Peyer's patch (tissue), 4 donors: Measurements from ENCODE around the gene PIANP. TPM values are rescaled to one million over a fixed set of nuclear protein-coding genes. Genes with fewer than 3 reads are reported as not detected.
A peak's percentile ranks its signal among the peaks of the same experiment; 100 is the strongest.

Experiments
- DNase-seq, 3 donors: peaks; one replicate each; pipeline ENCODE4 v3.0.0-alpha.2; 2017 to 2019
- H3K27ac ChIP-seq, 4 donors: fragments of 200-600 bp; sonication (generic); one replicate each; pipeline ENCODE4 v1.5.1; 2016 to 2019
- H3K27me3 ChIP-seq, 2 donors: fragments of 200-600 bp; sonication (generic); one replicate each; pipeline ENCODE4 v1.5.1; 2019
- H3K36me3 ChIP-seq, 3 donors: fragments of 200-600 bp; sonication (generic); one replicate each; pipeline ENCODE4 v1.5.1; 2016 to 2019
- H3K4me1 ChIP-seq, 4 donors: fragments of 200-600 bp; sonication (generic); one replicate each; pipeline ENCODE4 v1.5.1; 2016 to 2019
- H3K4me3 ChIP-seq, 4 donors: fragments of 200-600 bp; sonication (generic); 1 replicate in 3 of 4; 2 replicates in 1 of 4; pipeline ENCODE4 v1.5.1; 2016 to 2019; ENCODE audit warnings: mild to moderate bottlenecking in 1 of 4
- H3K9me3 ChIP-seq, 4 donors: fragments of 200-600 bp; sonication (generic); one replicate each; pipeline ENCODE4 v1.5.1; 2016 to 2019; ENCODE audit warnings: mild to moderate bottlenecking in 1 of 4
- POLR2A ChIP-seq, 2 donors: fragments of 450-650 bp; IDR thresholded peaks; one replicate each; pipeline ENCODE4 v1.5.1; 2017; ENCODE audit warnings: antibody characterized with exemption in 2 of 2, mild to moderate bottlenecking in 2 of 2, moderate library complexity in 2 of 2
- total RNA-seq, 4 donors: library from RNA; depleted of rRNA; stranded (reverse); fragments of >200 nt; gene quantifications; one replicate each; pipeline ENCODE4 v1.1.0, GENCODE V29; 2016
- TF ChIP-seq, protein P1 (sequence below), 6 experiments: fragments of 450-650 bp in 4 of 6; fragments of 200-600 bp in 2 of 6; sonication (generic) in 1 of 6; IDR thresholded peaks; one replicate each; pipeline ENCODE4 v1.5.1; 2017 to 2019; ENCODE audit warnings: antibody characterized with exemption in 6 of 6, mild to moderate bottlenecking in 3 of 6, moderate library complexity in 1 of 6

Gene PIANP
- total RNA-seq, 4 donors from 2014 or later: not detected

- no peaks in the 10 kb centered on the region for H3K9me3 ChIP-seq
- TF ChIP-seq, protein P1, sequence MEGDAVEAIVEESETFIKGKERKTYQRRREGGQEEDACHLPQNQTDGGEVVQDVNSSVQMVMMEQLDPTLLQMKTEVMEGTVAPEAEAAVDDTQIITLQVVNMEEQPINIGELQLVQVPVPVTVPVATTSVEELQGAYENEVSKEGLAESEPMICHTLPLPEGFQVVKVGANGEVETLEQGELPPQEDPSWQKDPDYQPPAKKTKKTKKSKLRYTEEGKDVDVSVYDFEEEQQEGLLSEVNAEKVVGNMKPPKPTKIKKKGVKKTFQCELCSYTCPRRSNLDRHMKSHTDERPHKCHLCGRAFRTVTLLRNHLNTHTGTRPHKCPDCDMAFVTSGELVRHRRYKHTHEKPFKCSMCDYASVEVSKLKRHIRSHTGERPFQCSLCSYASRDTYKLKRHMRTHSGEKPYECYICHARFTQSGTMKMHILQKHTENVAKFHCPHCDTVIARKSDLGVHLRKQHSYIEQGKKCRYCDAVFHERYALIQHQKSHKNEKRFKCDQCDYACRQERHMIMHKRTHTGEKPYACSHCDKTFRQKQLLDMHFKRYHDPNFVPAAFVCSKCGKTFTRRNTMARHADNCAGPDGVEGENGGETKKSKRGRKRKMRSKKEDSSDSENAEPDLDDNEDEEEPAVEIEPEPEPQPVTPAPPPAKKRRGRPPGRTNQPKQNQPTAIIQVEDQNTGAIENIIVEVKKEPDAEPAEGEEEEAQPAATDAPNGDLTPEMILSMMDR (IDR thresholded peaks at IDR 0.05): no peak
- no peak for TF ChIP-seq POLR2A (IDR thresholded peaks at IDR 0.05)
- H3K36me3 ChIP-seq: peaks cover 0 to 98% (median 0%) of the 10 kb centered on the region in 3 donors
- no peak overlapping the region for H3K27ac ChIP-seq
- H3K27me3 ChIP-seq: no peaks in the 10 kb centered on the region
- H3K4me1 ChIP-seq: no peaks in the 10 kb centered on the region
- no peak overlapping the region for H3K4me3 ChIP-seq
- no peak for DNase-seq
Measured at GRCh38 chr12:6672143-6672542, 28.5 kb downstream of the PIANP start.

- Histone ChIP-seq H3K9me3 (no peaks in the 10 kb centered on the region), H3K27ac (no peak overlapping the region), H3K36me3 (peaks cover 0 to 61% (median 0%) of the 10 kb centered on the region in 3 donors), H3K4me1 (no peaks in the 10 kb centered on the region), H3K27me3 (no peaks in the 10 kb centered on the region), H3K4me3 (no peak overlapping the region)
- DNase-seq: no peak
- TF ChIP-seq, protein P1 (IDR thresholded peaks at IDR 0.05): peak in 4 of 6 experiments; percentile 13 to 42 (median 35)
- TF ChIP-seq POLR2A (IDR thresholded peaks at IDR 0.05): no peak
Measured at GRCh38 chr12:6667559-6668210, 32.9 kb downstream of the PIANP start.

DNA sequence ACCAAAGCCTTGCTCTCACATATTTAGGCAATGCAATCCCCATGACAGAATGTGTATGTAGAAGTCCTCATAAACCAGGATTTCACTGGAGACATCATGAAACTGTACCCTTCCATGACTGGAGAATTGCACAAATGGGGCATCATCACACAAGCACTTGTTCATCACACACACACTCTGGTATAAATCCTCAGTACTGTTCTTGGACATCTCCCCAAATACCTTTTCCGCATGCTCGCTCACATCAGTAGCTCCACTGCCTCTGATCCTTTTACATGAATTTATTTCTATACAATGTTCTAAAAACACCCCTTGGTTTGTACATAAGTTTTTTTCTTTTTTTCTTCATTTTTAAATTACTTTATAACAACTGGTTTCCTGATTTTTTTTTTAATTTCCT, 34.4 kb downstream of the PIANP start:
- H3K4me1 ChIP-seq: peaks cover 0 to 10% (median 4%) of the 10 kb centered on the region in 4 donors
- no peak for DNase-seq
- H3K36me3 ChIP-seq: peaks cover 0 to 47% (median 0%) of the 10 kb centered on the region in 3 donors
- H3K27ac ChIP-seq: no peak overlapping the region
- H3K27me3 ChIP-seq: no peaks in the 10 kb centered on the region
- no peak overlapping the region for H3K4me3 ChIP-seq
- TF ChIP-seq POLR2A (IDR thresholded peaks at IDR 0.05): no peak
- TF ChIP-seq, protein P1 (IDR thresholded peaks at IDR 0.05): no peak
- no peaks in the 10 kb centered on the region for H3K9me3 ChIP-seq

DNA sequence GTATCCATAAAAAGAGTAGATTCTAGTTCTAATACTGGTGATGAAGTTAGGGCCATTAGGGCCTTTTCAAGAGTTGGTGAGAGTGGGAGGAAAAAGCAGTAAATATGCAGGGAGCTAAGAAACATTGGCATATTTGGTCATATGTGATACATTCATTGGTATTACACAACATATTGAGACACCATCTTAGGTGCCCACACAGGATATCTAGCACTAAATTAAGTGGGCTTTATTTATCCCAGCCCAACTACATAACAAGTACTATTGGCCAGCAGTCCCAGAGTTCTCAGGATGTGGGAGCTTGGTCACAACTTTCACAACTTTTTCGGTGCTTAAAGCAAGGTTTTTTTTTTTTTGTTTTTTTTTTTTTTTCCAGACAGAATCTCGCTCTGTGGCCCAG, 35.7 kb downstream of the PIANP start:
- Histone ChIP-seq H3K36me3 (peaks cover 0 to 34% (median 0%) of the 10 kb centered on the region in 3 donors), H3K9me3 (no peaks in the 10 kb centered on the region), H3K27me3 (no peaks in the 10 kb centered on the region), H3K27ac (no peak overlapping the region), H3K4me1 (peaks cover 0 to 10% (median 4%) of the 10 kb centered on the region in 4 donors), H3K4me3 (no peak overlapping the region)
- DNase-seq: no peak
- no peak for TF ChIP-seq POLR2A (IDR thresholded peaks at IDR 0.05)
- TF ChIP-seq, protein P1 (IDR thresholded peaks at IDR 0.05): no peak

DNA sequence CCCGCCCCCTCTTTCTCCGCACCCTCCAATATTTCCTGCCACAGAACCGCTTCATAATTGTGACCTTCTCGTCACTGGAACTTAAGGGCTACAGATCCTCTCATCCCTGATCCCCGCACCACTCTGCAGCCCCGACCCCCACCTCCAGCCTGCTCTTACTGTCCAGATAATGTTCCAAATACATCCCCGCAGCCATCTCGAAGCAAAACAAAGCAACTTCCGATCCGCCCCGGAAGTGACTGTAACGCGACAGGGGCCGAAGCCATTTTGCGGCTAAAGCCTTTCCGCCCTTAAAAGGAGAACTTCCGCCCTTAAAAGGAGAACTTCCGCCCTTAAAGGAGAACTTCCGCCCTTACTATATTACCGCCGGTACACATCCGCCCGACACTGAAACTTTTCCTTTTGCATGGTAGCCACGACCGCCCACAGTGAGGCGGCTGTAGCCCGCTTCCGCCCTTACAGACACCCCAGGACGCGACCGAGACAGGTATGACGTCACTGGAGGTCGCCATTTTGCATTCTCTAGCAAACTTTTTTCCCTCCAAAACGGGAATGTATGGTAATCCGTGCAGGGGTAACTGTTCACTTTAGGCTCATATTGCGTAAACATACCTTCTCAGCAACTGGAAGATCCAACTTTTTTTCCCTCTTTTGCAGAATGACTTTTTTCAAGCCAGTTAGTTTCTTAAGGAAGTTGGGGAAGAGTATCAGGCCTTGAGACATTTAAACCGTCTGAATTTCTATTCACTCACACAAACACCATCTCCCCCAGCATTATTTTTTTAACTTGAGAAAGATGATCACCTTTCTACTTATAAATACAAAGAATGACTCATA, 37.5 kb downstream of the PIANP start, which contains the start of gene ING4:
Gene ING4 (minus strand): TSS at position 214 of the 837 bp plus-strand sequence. CDS start 18 bp downstream, at position 196.
- H3K4me1 ChIP-seq: peaks cover 0 to 10% (median 4%) of the 10 kb centered on the region in 4 donors
- no peaks in the 10 kb centered on the region for H3K27me3 ChIP-seq
- TF ChIP-seq POLR2A (IDR thresholded peaks at IDR 0.05): no peak
- TF ChIP-seq, protein P1 (IDR thresholded peaks at IDR 0.05): no peak
- H3K36me3 ChIP-seq: peaks cover 0 to 19% (median 0%) of the 10 kb centered on the region in 3 donors
- H3K4me3 ChIP-seq: peak within 1 kb of the TSS; percentile 71 to 95 (median 72)
- H3K27ac ChIP-seq: peak within 1 kb of the TSS; percentile 69 to 84 (median 76)
- H3K9me3 ChIP-seq: no peaks in the 10 kb centered on the region
- DNase-seq: peak; percentile 95 to 99 (median 98)
